HepG2 (cell line): ENCODE measurements around the gene CYP2J2. TPM values are rescaled to one million over a fixed set of nuclear protein-coding genes. Genes with fewer than 3 reads are reported as not detected.

ENCODE experiments used
- BRCA1 ChIP-seq: sonication (generic); formaldehyde crosslinking; IDR thresholded peaks from 2 replicates; pipeline ENCODE4 v1.4.0; 2020; ENCODE audit warnings: missing genetic modification reagents
- DNMT3B ChIP-seq: conservative IDR thresholded peaks from 2 replicates; pipeline ENCODE4 v1.6.1; 2016; ENCODE audit warnings: missing biosample characterization, control low read depth
- DRAP1 ChIP-seq: IDR thresholded peaks from 2 replicates; pipeline ENCODE4 v1.6.1; 2016; ENCODE audit warnings: missing genetic modification reagents, missing compliant biosample characterization
- FLYWCH1 ChIP-seq: sonication (generic); formaldehyde crosslinking; IDR thresholded peaks from 2 replicates; pipeline ENCODE4 v1.8.1; 2023; ENCODE audit warnings: mild to moderate bottlenecking, missing genetic modification reagents
- FOSL2 ChIP-seq: sonication (generic); formaldehyde crosslinking; IDR thresholded peaks from 2 replicates; pipeline ENCODE4 v1.4.0; 2020; ENCODE audit warnings: missing genetic modification reagents
- FOXJ3 ChIP-seq: sonication (generic); formaldehyde crosslinking; IDR thresholded peaks from 2 replicates; pipeline ENCODE4 v1.4.0; 2020; ENCODE audit warnings: missing genetic modification reagents, mild to moderate bottlenecking, borderline replicate concordance
- HNF1B ChIP-seq: sonication (generic); formaldehyde crosslinking; IDR thresholded peaks from 2 replicates; pipeline ENCODE4 v1.5.1; 2020; ENCODE audit warnings: mild to moderate bottlenecking, moderate library complexity, missing genetic modification reagents
- HNF4A ChIP-seq: sonication (generic); formaldehyde crosslinking; IDR thresholded peaks from 2 replicates; pipeline ENCODE4 v1.4.0; 2020; ENCODE audit warnings: missing genetic modification reagents
- IKZF4 ChIP-seq: sonication (generic); formaldehyde crosslinking; IDR thresholded peaks from 2 replicates; pipeline ENCODE4 v1.5.1; 2020; ENCODE audit warnings: borderline replicate concordance, mild to moderate bottlenecking, low read depth, missing genetic modification reagents; ENCODE audit errors: not compliant biosample characterization
- KDM6A ChIP-seq: IDR thresholded peaks from 2 replicates; pipeline ENCODE4 v1.6.1; 2016; ENCODE audit warnings: low read depth
- KMT2B ChIP-seq: IDR thresholded peaks from 2 replicates; pipeline ENCODE4 v1.6.1; 2016; ENCODE audit warnings: missing genetic modification reagents, missing compliant biosample characterization
- LCORL ChIP-seq, 2 experiments: fragments of 450-650 bp in 1 of 2; sonication (generic) in 1 of 2; formaldehyde crosslinking in 1 of 2; IDR thresholded peaks; 2 replicates each; pipeline versions ENCODE4 v1.5.0 to v1.6.1; 2017 to 2020; ENCODE audit warnings: antibody characterized with exemption in 1 of 2, missing genetic modification reagents in 1 of 2
- NCOA2 ChIP-seq: sonication (generic); formaldehyde crosslinking; IDR thresholded peaks from 2 replicates; pipeline ENCODE4 v1.8.0; 2022; ENCODE audit warnings: inconsistent platforms
- PHF21A ChIP-seq: sonication (generic); formaldehyde crosslinking; IDR thresholded peaks from 2 replicates; pipeline ENCODE4 v1.5.0; 2020; ENCODE audit warnings: mild to moderate bottlenecking, missing genetic modification reagents
- SOX13 ChIP-seq, 3 experiments: fragments of 450-650 bp in 1 of 3; sonication (generic) in 1 of 3; formaldehyde crosslinking in 1 of 3; IDR thresholded peaks in 2 of 3; conservative IDR thresholded peaks in 1 of 3; 2 replicates each; pipeline versions ENCODE4 v1.5.0 to v1.6.1; 2016 to 2020; ENCODE audit warnings: antibody characterized with exemption in 1 of 3, mild to moderate bottlenecking in 1 of 3, missing compliant biosample characterization in 1 of 3, missing genetic modification reagents in 1 of 3, moderate library complexity in 1 of 3
- SP5 ChIP-seq: IDR thresholded peaks from 2 replicates; pipeline ENCODE4 v1.6.1; 2016; ENCODE audit warnings: low read depth, borderline replicate concordance
- THAP11 ChIP-seq: IDR thresholded peaks from 2 replicates; pipeline ENCODE4 v1.6.1; 2016; ENCODE audit warnings: missing biosample characterization, missing genetic modification reagents
- TOE1 ChIP-seq: sonication (generic); formaldehyde crosslinking; IDR thresholded peaks from 2 replicates; pipeline ENCODE4 v1.4.0; 2020; ENCODE audit warnings: mild to moderate bottlenecking, missing genetic modification reagents
- ZBTB20 ChIP-seq: sonication (generic); formaldehyde crosslinking; IDR thresholded peaks from 2 replicates; pipeline ENCODE4 v1.8.1; 2023; ENCODE audit warnings: missing genetic modification reagents, low read depth, mild to moderate bottlenecking, borderline replicate concordance
- ZBTB43 ChIP-seq: sonication (generic); formaldehyde crosslinking; conservative IDR thresholded peaks from 2 replicates; pipeline ENCODE4 v1.4.0; 2020; ENCODE audit warnings: missing genetic modification reagents
- ZKSCAN8 ChIP-seq: IDR thresholded peaks from 2 replicates; pipeline ENCODE4 v1.6.1; 2016; ENCODE audit warnings: borderline replicate concordance, missing genetic modification reagents, missing compliant biosample characterization
- ZNF484 ChIP-seq: sonication (generic); formaldehyde crosslinking; IDR thresholded peaks from 2 replicates; pipeline ENCODE4 v1.5.1; 2020; ENCODE audit warnings: mild to moderate bottlenecking, low read depth, missing genetic modification reagents, borderline replicate concordance
- ZNF619 ChIP-seq: sonication (generic); formaldehyde crosslinking; IDR thresholded peaks from 2 replicates; pipeline ENCODE4 v1.4.0; 2020; ENCODE audit warnings: mild to moderate bottlenecking, missing genetic modification reagents
- ZNF670 ChIP-seq: sonication (generic); formaldehyde crosslinking; IDR thresholded peaks from 2 replicates; pipeline ENCODE4 v1.8.0; 2022; ENCODE audit warnings: mild to moderate bottlenecking, missing genetic modification reagents, borderline replicate concordance
- polyA plus RNA-seq, 8 experiments: library from polyadenylated mRNA; depleted of rRNA in 3 of 8; stranded (reverse) in 7 of 8; unstranded in 1 of 8; fragments of >200 nt; fragmentation: Illumina TruSeq in 4 of 8; extraction: Trizol in 4 of 8; gene quantifications; 2 replicates each; pipeline versions ENCODE4 v1.2.1 to v1.2.3, GENCODE V29; 2011 to 2016; ENCODE audit warnings: low read depth in 4 of 8, missing spikeins in 1 of 8, mixed read lengths in 1 of 8; ENCODE audit not compliant: insufficient read depth in 1 of 8
- total RNA-seq, 5 experiments: library from RNA; depleted of rRNA; stranded (reverse); fragments of >200 nt; fragmentation: Illumina TruSeq; extraction: Trizol; gene quantifications; 2 replicates each; pipeline ENCODE4 v1.2.3, GENCODE V29; 2016; ENCODE audit warnings: low read depth in 1 of 5
- TF ChIP-seq, protein P1 (sequence below): sonication (generic); formaldehyde crosslinking; IDR thresholded peaks from 2 replicates; pipeline ENCODE4 v1.8.0; 2022; ENCODE audit warnings: missing genetic modification reagents, mild to moderate bottlenecking, moderate library complexity, borderline replicate concordance

The CYP2J2 gene
- total and polyA plus RNA-seq, 2 of the 13 experiments (the other 11 are each of a cell fraction or from before 2014, with no cell fraction given): 2.1 to 5.9 TPM

DNA sequence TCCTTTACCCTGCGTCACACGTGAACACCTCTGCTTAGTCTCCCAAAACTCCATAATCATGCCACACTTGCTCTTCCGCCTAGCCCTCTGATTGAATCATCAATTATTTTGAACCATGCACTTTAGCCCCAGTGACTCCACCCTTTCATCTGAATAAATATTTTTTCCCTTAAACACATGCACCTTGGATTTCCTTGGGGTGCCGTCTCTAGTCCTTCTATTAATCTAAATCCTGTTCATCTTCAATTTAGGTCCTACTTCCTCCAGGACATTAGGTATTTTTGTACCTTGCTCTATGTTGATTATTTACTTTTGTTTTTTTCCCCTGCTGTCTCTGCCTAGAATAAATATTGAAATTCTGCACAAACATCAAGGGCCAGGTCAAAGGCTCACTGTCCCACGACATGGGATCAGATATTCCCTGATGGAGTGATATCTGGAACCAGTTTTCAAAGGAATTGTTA lies 9.8 kb upstream of the CYP2J2 start (continued):
- TF ChIP-seq HNF1B: peak; percentile 84
- TF ChIP-seq ZNF484 (CRISPR knock-in tag): no peak
- 0 out of 2 replicates have a peak, but pooled peaks have one; percentile 29 for TF ChIP-seq ZKSCAN8
- 0 out of 2 replicates have a peak, but pooled peaks have one; percentile 24 for TF ChIP-seq KMT2B (CRISPR knock-in tag)
- TF ChIP-seq TOE1 (CRISPR knock-in tag): no peak
- TF ChIP-seq SOX13 (IDR thresholded peaks at IDR 0.05): no peak
- TF ChIP-seq SOX13 (CRISPR knock-in tag; conservative IDR thresholded peaks at IDR 0.05 in 1 of 2, IDR thresholded peaks at IDR 0.05 in 1 of 2): peak in 1 of 2 experiments; percentile 76; a peak in 2 of 4 replicates
- peak; percentile 55; the same call in 1 of the 2 replicates for TF ChIP-seq ZNF670 (CRISPR knock-in tag)
- TF ChIP-seq ZBTB20 (CRISPR knock-in tag): peak; percentile 67; the same call in 1 of the 2 replicates
- TF ChIP-seq KDM6A: peak; percentile 92
- peak; percentile 76 for TF ChIP-seq FOSL2 (CRISPR knock-in tag)
- peak; percentile 59; the same call in 1 of the 2 replicates for TF ChIP-seq SP5 (CRISPR knock-in tag)
- TF ChIP-seq PHF21A: peak; percentile 77
- TF ChIP-seq BRCA1 (CRISPR knock-in tag): 0 out of 2 replicates have a peak, but pooled peaks have one; percentile 21
- peak; percentile 50; the same call in 1 of the 2 replicates for TF ChIP-seq THAP11 (CRISPR knock-in tag)
- TF ChIP-seq FLYWCH1 (CRISPR knock-in tag): no peak
- no peak for TF ChIP-seq ZBTB43 (CRISPR knock-in tag)
- TF ChIP-seq LCORL (IDR thresholded peaks at IDR 0.05): peak; percentile 79
- TF ChIP-seq LCORL (CRISPR knock-in tag; IDR thresholded peaks at IDR 0.05): peak; percentile 59; the same call in 1 of the 2 replicates
- TF ChIP-seq DNMT3B (CRISPR knock-in tag): no peak
- TF ChIP-seq DRAP1 (CRISPR knock-in tag): 0 out of 2 replicates have a peak, but pooled peaks have one; percentile 11
- no peak for TF ChIP-seq IKZF4 (CRISPR knock-in tag)
- TF ChIP-seq NCOA2 (CRISPR knock-in tag): peak; percentile 84
- TF ChIP-seq, protein P1, sequence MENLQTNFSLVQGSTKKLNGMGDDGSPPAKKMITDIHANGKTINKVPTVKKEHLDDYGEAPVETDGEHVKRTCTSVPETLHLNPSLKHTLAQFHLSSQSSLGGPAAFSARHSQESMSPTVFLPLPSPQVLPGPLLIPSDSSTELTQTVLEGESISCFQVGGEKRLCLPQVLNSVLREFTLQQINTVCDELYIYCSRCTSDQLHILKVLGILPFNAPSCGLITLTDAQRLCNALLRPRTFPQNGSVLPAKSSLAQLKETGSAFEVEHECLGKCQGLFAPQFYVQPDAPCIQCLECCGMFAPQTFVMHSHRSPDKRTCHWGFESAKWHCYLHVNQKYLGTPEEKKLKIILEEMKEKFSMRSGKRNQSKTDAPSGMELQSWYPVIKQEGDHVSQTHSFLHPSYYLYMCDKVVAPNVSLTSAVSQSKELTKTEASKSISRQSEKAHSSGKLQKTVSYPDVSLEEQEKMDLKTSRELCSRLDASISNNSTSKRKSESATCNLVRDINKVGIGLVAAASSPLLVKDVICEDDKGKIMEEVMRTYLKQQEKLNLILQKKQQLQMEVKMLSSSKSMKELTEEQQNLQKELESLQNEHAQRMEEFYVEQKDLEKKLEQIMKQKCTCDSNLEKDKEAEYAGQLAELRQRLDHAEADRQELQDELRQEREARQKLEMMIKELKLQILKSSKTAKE (CRISPR knock-in tag): peak; percentile 44; the same call in 1 of the 2 replicates
- peak; percentile 91 for TF ChIP-seq HNF4A (CRISPR knock-in tag)
- TF ChIP-seq ZNF619 (CRISPR knock-in tag): no peak
- TF ChIP-seq FOXJ3 (CRISPR knock-in tag): peak; percentile 86; the same call in 1 of the 2 replicates
